ENCODE results near the gene RBMXL3.

The RBMXL3 gene

DNA sequence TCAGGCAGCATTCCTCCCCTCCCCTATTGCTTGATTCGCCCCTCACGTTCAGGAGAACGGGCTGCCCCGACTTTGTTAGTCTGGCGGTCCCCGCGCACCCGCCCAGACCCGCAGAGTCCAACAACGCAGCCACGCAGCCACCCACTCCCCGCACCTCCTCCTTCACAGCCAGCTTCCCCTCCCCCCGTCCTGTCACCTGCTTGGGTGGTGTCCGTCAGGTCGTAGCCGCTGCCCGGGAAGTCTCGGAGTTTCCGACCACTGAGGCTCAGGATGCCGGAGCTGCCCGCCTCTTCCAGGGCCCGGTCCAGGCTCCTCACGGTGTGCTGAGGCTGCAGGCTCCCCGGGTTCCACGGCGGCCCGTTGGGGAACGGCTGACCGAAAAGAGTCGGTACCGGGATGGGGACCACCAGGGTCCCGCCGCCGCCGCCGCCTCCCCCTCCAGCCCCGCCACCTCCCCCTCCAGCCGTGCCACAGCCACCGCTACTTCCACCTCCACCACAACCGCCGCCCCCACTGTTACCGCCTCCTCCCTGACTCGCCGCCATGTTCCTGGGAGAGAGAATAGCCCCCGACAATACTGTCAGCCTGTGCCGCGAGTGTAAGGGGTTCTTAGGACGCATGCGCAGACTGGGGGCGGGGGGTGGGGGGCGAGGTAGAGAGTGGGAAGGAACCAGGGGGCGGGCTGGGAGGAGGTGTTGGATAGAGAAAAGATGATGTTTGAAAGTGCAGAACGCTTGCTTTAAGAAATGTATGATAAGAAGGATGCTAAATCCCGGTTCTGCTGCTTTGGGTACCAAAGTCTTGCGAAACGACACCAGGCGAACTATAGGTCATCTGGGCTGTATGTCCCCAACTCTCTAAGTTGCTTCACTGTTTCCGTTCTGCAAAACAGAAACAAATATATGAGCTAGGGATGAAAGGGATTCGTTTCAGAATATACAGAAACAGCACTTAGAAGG lies 44.6 kb downstream of the RBMXL3 start, which contains the start of gene LRCH2:
LRCH2 (minus strand) TSS at position 600 of the 959 bp plus-strand sequence; CDS start at position 545, 55 bp downstream.
- DNase-seq, result no peak

DNA sequence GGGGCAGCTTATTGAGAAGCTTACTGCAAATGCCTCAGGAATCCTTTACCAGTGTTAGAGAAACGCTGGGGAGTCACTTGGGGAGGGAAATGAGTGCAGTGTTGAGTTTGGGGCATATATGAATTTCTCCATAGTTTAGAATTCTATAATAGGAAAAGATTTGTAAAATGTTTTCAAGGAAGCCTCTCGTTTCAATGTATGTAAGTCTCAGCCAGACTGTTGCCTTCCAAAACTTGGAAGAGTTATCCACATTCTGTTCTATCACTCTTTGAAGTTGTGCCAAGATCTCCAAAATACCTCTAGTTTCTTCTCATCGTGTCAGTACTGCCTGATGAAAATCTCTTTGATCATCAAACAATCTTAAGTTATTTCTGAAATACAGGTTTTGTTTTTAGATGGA lies 45.3 kb downstream of the RBMXL3 start:
- no peak for DNase-seq

DNA sequence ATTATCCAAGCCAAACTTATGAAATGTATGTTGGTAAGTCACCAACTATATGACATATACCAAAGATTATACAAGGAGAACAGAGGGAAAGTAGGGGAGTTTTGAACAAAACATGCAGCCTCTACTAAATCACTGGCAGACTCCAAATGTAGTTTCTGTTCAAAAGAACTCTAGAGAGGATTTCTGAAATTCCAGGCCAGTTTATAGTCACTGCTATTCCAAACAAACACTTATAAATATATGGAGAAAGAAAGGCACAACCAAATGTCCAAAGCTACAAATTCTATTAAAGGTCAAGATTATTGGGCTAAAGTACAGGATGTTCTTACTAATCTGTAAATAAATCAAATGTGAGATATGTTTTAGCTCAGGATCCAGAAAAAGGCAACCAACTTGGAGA lies 47.4 kb downstream of the RBMXL3 start:
- DNase-seq, result no peak

DNA sequence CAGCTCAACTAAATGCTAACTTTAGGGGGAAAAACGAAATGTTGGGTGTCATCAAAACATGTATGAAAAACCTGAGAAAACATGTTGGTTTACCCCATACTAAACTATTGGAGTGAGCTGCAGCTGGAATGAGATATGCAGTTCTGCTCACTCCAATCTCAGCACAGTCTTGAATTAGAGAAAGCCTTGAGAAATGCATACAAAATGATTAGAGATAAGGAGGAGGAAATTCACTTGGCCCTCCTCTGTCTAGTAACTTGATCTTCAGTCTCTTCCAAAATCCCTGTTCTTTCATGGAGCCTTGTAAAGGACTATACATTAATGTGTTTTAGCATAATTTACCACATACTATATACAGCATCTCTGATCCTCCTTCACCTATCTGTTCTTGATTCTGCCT lies 47.8 kb downstream of the RBMXL3 start:
- DNase-seq, result no peak
